HCT116 (cell line): ENCODE results near the gene DCHS2. TPM values are rescaled to one million over a fixed set of nuclear protein-coding genes. Genes with fewer than 3 reads are reported as not detected.

Experiments used
- ATAC-seq: fragments of 200-7000 bp; cut with Tn5 transposase; 2 replicates; pipeline ENCODE4 v1.9.1; 2020; ENCODE audit warnings: mild to moderate bottlenecking, moderate library complexity
- BruUV-seq: library from RNA; stranded (reverse); fragments of 400-500 nt; replicated peaks from 2 replicates; lab custom pipeline; 2021; lab: Mats Ljungman, UMichigan
- CTCF ChIA-PET: fragments of 300-600 bp; sonication (Branson Sonifier 250); formaldehyde crosslinking; loops from one replicate; lab custom pipeline; 2021; ENCODE audit warnings: antibody characterized with exemption; lab: Charles Lee
- POLR2A ChIA-PET: fragments of 300-600, 350-600 bp; sonication (Branson Sonifier 250); formaldehyde crosslinking; loops from one replicate; lab custom pipeline; 2021; ENCODE audit warnings: antibody characterized with exemption; lab: Charles Lee
- RAD21 ChIA-PET, 2 experiments: fragments of 300-600 bp; sonication (Branson Sonifier 250); formaldehyde crosslinking; loops; one replicate each; lab custom pipeline; 2023; ENCODE audit warnings: low total read pairs in 2 of 2; ENCODE audit not compliant: uncharacterized antibody in 2 of 2, unreplicated experiment in 2 of 2, low non-redundant PET in 1 of 2; lab: Charles Lee
- DNase-seq: peaks from one replicate; pipeline ENCODE4 v3.0.0-alpha.2; 2010; ENCODE audit warnings: low read depth, low spot score
- H2AFZ ChIP-seq: fragments of 200-600 bp; shearing (Covaris generic), sonication (generic); 2 replicates; pipeline ENCODE4 v1.6.1; 2017; ENCODE audit warnings: low read depth, mixed run types, mixed read lengths, antibody characterized with exemption, low read length; ENCODE audit not compliant: poor library complexity, severe bottlenecking
- H3K27ac ChIP-seq: 2 replicates; pipeline ENCODE4 v1.5.1; 2012; ENCODE audit warnings: low read depth, low read length
- H3K27me3 ChIP-seq: fragments of 200-600 bp; sonication (generic); 2 replicates; pipeline ENCODE4 v1.6.1; 2016; ENCODE audit warnings: mixed run types, low read length, mixed read lengths; ENCODE audit not compliant: insufficient read depth
- H3K36me3 ChIP-seq, 2 experiments: fragments of 200-500 bp in 1 of 2; fragments of 200-600 bp in 1 of 2; sonication (Bioruptor generic) in 1 of 2; sonication (generic) in 1 of 2; 2 replicates each; pipeline versions ENCODE4 v1.5.1 to v1.6.1; 2014 to 2016; ENCODE audit warnings: low read length in 2 of 2, inconsistent platforms in 1 of 2, mixed read lengths in 1 of 2, mixed run types in 1 of 2; ENCODE audit not compliant: insufficient read depth in 2 of 2, control insufficient read depth in 1 of 2
- H3K4me1 ChIP-seq, 2 experiments: fragments of 200-600 bp in 1 of 2; sonication (generic) in 1 of 2; 2 replicates each; pipeline versions ENCODE4 v1.5.1 to v1.6.1; 2012 to 2017; ENCODE audit warnings: low read length in 2 of 2, inconsistent platforms in 1 of 2, mild to moderate bottlenecking in 1 of 2, mixed read lengths in 1 of 2, mixed run types in 1 of 2, moderate library complexity in 1 of 2; ENCODE audit not compliant: insufficient read depth in 2 of 2, control insufficient read depth in 1 of 2
- H3K4me2 ChIP-seq: fragments of 200-600 bp; sonication (generic); 2 replicates; pipeline ENCODE4 v1.6.1; 2017; ENCODE audit warnings: mixed run types, low read length, mixed read lengths
- H3K4me3 ChIP-seq, 2 experiments: fragments of 200-600 bp in 1 of 2; sonication (generic) in 1 of 2; replicated peaks in 1 of 2; 2 replicates each; pipeline ENCODE4 v1.5.1; 2011 to 2016; ENCODE audit warnings: low read length in 2 of 2, control low read depth in 1 of 2, low read depth in 1 of 2, mild to moderate bottlenecking in 1 of 2, mixed read lengths in 1 of 2, mixed run types in 1 of 2
- H3K79me2 ChIP-seq: fragments of 200-600 bp; sonication (generic); 2 replicates; pipeline ENCODE4 v1.6.1; 2017; ENCODE audit warnings: mild to moderate bottlenecking, mixed run types, low read length, moderate library complexity, mixed read lengths; ENCODE audit not compliant: insufficient read depth
- H3K9ac ChIP-seq: fragments of 200-600 bp; sonication (generic); 2 replicates; pipeline ENCODE4 v1.6.1; 2016; ENCODE audit warnings: low read length, mixed read lengths
- H3K9me2 ChIP-seq: fragments of 200-600 bp; sonication (generic), shearing (Covaris generic); 2 replicates; pipeline ENCODE4 v1.6.1; 2017; ENCODE audit warnings: mixed run types, mild to moderate bottlenecking, moderate library complexity; ENCODE audit not compliant: insufficient read depth
- H3K9me3 ChIP-seq, 2 experiments: fragments of 200-500 bp in 1 of 2; fragments of 200-600 bp in 1 of 2; sonication (Bioruptor generic) in 1 of 2; sonication (generic) in 1 of 2; 2 replicates each; pipeline ENCODE4 v1.6.1; 2014 to 2017; ENCODE audit warnings: low read length in 2 of 2, mixed read lengths in 2 of 2, inconsistent platforms in 1 of 2, low read depth in 1 of 2, mild to moderate bottlenecking in 1 of 2, mixed run types in 1 of 2, moderate library complexity in 1 of 2; ENCODE audit not compliant: control insufficient read depth in 1 of 2, insufficient read depth in 1 of 2
- H4K20me1 ChIP-seq: fragments of 200-600 bp; sonication (generic), shearing (Covaris generic); 2 replicates; pipeline ENCODE4 v1.6.1; 2017; ENCODE audit warnings: mixed run types, mild to moderate bottlenecking, moderate library complexity; ENCODE audit not compliant: insufficient read depth
- ATF3 ChIP-seq: IDR thresholded peaks from 2 replicates; pipeline ENCODE4 v1.6.1; 2012
- CBX3 ChIP-seq: IDR thresholded peaks from 2 replicates; pipeline ENCODE4 v1.6.1; 2012; ENCODE audit warnings: low read depth
- EGR1 ChIP-seq: IDR thresholded peaks from 2 replicates; pipeline ENCODE4 v1.6.1; 2012; ENCODE audit warnings: low read depth
- EZH2 ChIP-seq: fragments of 200-600 bp; sonication (generic); IDR thresholded peaks from 2 replicates; pipeline ENCODE4 v1.6.1; 2017; ENCODE audit warnings: antibody characterized with exemption, mixed run types
- EZH2phosphoT487 ChIP-seq: fragments of 200-600 bp; IDR thresholded peaks from 2 replicates; pipeline ENCODE4 v1.6.1; 2018; ENCODE audit warnings: antibody characterized with exemption, borderline replicate concordance
- JUND ChIP-seq: IDR thresholded peaks from 2 replicates; pipeline ENCODE4 v1.6.1; 2012
- RAD21 ChIP-seq: IDR thresholded peaks from 2 replicates; pipeline ENCODE4 v1.6.1; 2012; ENCODE audit warnings: low read depth, mild to moderate bottlenecking
- REST ChIP-seq: IDR thresholded peaks from 2 replicates; pipeline ENCODE4 v1.6.1; 2012; ENCODE audit warnings: low read depth
- SIN3A ChIP-seq: IDR thresholded peaks from 2 replicates; pipeline ENCODE4 v1.6.1; 2012; ENCODE audit warnings: low read depth
- SP1 ChIP-seq: IDR thresholded peaks from 2 replicates; pipeline ENCODE4 v1.6.1; 2012; ENCODE audit warnings: low read depth
- SRF ChIP-seq: IDR thresholded peaks from 2 replicates; pipeline ENCODE4 v1.6.1; 2012; ENCODE audit warnings: low read depth
- ZBTB33 ChIP-seq: IDR thresholded peaks from 2 replicates; pipeline ENCODE4 v1.6.1; 2011; ENCODE audit warnings: mild to moderate bottlenecking, low read length, moderate library complexity; ENCODE audit not compliant: insufficient replicate concordance; ENCODE audit errors: extremely low read depth
- ZNF274 ChIP-seq: fragments of 200-500 bp; sonication (Bioruptor generic); IDR thresholded peaks from 2 replicates; pipeline ENCODE4 v1.6.1; 2014; ENCODE audit warnings: mild to moderate bottlenecking, low read depth, low read length, inconsistent platforms
- intact Hi-C: fragments of 100-400 bp; cut with micrococcal nuclease; formaldehyde crosslinking; loops from 2 replicates; pipeline ENCODE4 v1.10.0; 2022
- total RNA-seq: library from RNA; stranded (reverse); gene quantifications from one replicate; pipeline ENCODE4 v1.2.1, GENCODE V29; 2021; ENCODE audit not compliant: unreplicated experiment
- TF ChIP-seq, protein P1 (sequence below): IDR thresholded peaks from 2 replicates; pipeline ENCODE4 v1.6.1; 2012

DCHS2 gene
- total RNA-seq, 1 experiment from 2014 or later = 0.05 TPM

GRCh38 chr4:154511548-154511947 is 19.9 kb upstream of the DCHS2 start:
- no peak overlapping the region for H3K9ac ChIP-seq
- H3K4me2 ChIP-seq = no peak overlapping the region
- no peaks in the 10 kb centered on the region for H3K79me2 ChIP-seq
- RAD21 ChIA-PET = no interaction called here
- TF ChIP-seq ATF3 (no peak), SP1 (no peak), SIN3A (no peak), SRF (no peak), ZBTB33 (no peak), ZNF274 (no peak), EZH2 (no peak), EZH2phosphoT487 (no peak), EGR1 (no peak), JUND (no peak), REST (no peak), RAD21 (no peak), CBX3 (no peak)
- TF ChIP-seq, protein P1, sequence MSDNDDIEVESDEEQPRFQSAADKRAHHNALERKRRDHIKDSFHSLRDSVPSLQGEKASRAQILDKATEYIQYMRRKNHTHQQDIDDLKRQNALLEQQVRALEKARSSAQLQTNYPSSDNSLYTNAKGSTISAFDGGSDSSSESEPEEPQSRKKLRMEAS = no peak
- DNase-seq = no peak
- no peaks in the 10 kb centered on the region for H3K36me3 ChIP-seq
- intact Hi-C loops = no loop called here
- no peak for ATAC-seq
- CTCF ChIA-PET = no interaction called here
- no peak overlapping the region for H2AFZ ChIP-seq
- H3K27me3 ChIP-seq = no peaks in the 10 kb centered on the region
- H3K9me3 ChIP-seq = no peaks in the 10 kb centered on the region
- H3K4me1 ChIP-seq = peaks cover 0 to 2% of the 10 kb centered on the region in 2 experiments; a peak in 1 of 4 replicates
- POLR2A ChIA-PET = no interaction called here
- H3K4me3 ChIP-seq = no peak overlapping the region
- BruUV-seq = no TSS peak
- H4K20me1 ChIP-seq = no peaks in the 10 kb centered on the region
- H3K9me2 ChIP-seq = no peaks in the 10 kb centered on the region
- no peak overlapping the region for H3K27ac ChIP-seq
